Hepatocyte (in vitro differentiated cells): ENCODE data around the gene PAX7. TPM values are rescaled to one million over a fixed set of nuclear protein-coding genes. Genes with fewer than 3 reads are reported as not detected.

Source experiments
- DNase-seq: peaks from one replicate; pipeline ENCODE4 v3.0.0-alpha.2; 2016; ENCODE audit warnings: low spot score
- H2AFZ ChIP-seq: fragments of 200-600 bp; sonication (generic); 2 replicates; pipeline ENCODE4 v1.6.0; 2016; ENCODE audit warnings: antibody characterized with exemption, mild to moderate bottlenecking
- H3K27ac ChIP-seq: fragments of 200-600 bp; sonication (generic); 2 replicates; pipeline ENCODE4 v1.5.1; 2016; ENCODE audit warnings: mild to moderate bottlenecking
- H3K27me3 ChIP-seq: fragments of 200-600 bp; sonication (generic); 2 replicates; pipeline ENCODE4 v1.6.1; 2016
- H3K36me3 ChIP-seq: fragments of 200-600 bp; sonication (generic); replicated peaks from 2 replicates; pipeline ENCODE4 v1.5.1; 2016; ENCODE audit warnings: low read depth; ENCODE audit not compliant: insufficient read depth
- H3K4me1 ChIP-seq: fragments of 200-600 bp; sonication (generic); 2 replicates; pipeline ENCODE4 v1.5.1; 2016; ENCODE audit warnings: mild to moderate bottlenecking, moderate library complexity; ENCODE audit not compliant: insufficient read depth
- H3K4me2 ChIP-seq: fragments of 200-600 bp; sonication (generic); 2 replicates; pipeline ENCODE4 v1.6.0; 2016
- H3K4me3 ChIP-seq: fragments of 200-600 bp; sonication (generic); 2 replicates; pipeline ENCODE4 v1.5.1; 2016; ENCODE audit warnings: mild to moderate bottlenecking
- H3K79me2 ChIP-seq: fragments of 200-600 bp; sonication (generic); 2 replicates; pipeline ENCODE4 v1.6.0; 2017; ENCODE audit warnings: mild to moderate bottlenecking
- H3K9me2 ChIP-seq: fragments of 200-600 bp; sonication (generic); replicated peaks from 2 replicates; pipeline ENCODE4 v1.6.0; 2017; ENCODE audit warnings: mild to moderate bottlenecking; ENCODE audit not compliant: insufficient read depth
- H3K9me3 ChIP-seq: fragments of 200-600 bp; sonication (generic); 2 replicates; pipeline ENCODE4 v1.5.1; 2016; ENCODE audit warnings: low read depth, mild to moderate bottlenecking
- H4K20me1 ChIP-seq: fragments of 200-600 bp; sonication (generic); 2 replicates; pipeline ENCODE4 v1.6.0; 2016; ENCODE audit warnings: mild to moderate bottlenecking; ENCODE audit not compliant: insufficient read depth, poor library complexity, severe bottlenecking
- CTCF ChIP-seq: fragments of 200-600 bp; sonication (generic); IDR thresholded peaks from 2 replicates; pipeline ENCODE4 v1.5.1; 2016; ENCODE audit warnings: antibody characterized with exemption, mild to moderate bottlenecking; ENCODE audit not compliant: poor library complexity
- EZH2 ChIP-seq: fragments of 200-600 bp; sonication (generic); IDR thresholded peaks from 2 replicates; pipeline ENCODE4 v1.6.1; 2016; ENCODE audit warnings: antibody characterized with exemption, mild to moderate bottlenecking, borderline replicate concordance
- EZH2phosphoT487 ChIP-seq: fragments of 200-600 bp; sonication (generic); IDR thresholded peaks from one replicate; pipeline ENCODE4 v1.6.1; 2018; ENCODE audit warnings: antibody characterized with exemption, mild to moderate bottlenecking, low read depth, moderate library complexity; ENCODE audit not compliant: unreplicated experiment, severe bottlenecking
- WGBS: methylation state at CpG from one replicate; pipeline ENCODE4 v1.1.6; 2016; ENCODE audit warnings: low lambda C conversion rate; ENCODE audit errors: missing lambda C conversion rate; 5-methylcytosine and 5-hydroxymethylcytosine counted together
- polyA plus RNA-seq: library from polyadenylated mRNA; unstranded; fragments of >200 nt; fragmentation: Nextera tagmentation; extraction: Ambion mirVana; gene quantifications from 2 replicates; pipeline ENCODE4 v1.2.1, GENCODE V29; 2016
- total RNA-seq: library from RNA; depleted of rRNA; stranded (reverse); fragments of >200 nt; gene quantifications from 2 replicates; pipeline ENCODE4 v1.2.3, GENCODE V29; 2014

PAX7 gene
- total and polyA plus RNA-seq, 2 experiments from 2014 or later, result not detected

DNA sequence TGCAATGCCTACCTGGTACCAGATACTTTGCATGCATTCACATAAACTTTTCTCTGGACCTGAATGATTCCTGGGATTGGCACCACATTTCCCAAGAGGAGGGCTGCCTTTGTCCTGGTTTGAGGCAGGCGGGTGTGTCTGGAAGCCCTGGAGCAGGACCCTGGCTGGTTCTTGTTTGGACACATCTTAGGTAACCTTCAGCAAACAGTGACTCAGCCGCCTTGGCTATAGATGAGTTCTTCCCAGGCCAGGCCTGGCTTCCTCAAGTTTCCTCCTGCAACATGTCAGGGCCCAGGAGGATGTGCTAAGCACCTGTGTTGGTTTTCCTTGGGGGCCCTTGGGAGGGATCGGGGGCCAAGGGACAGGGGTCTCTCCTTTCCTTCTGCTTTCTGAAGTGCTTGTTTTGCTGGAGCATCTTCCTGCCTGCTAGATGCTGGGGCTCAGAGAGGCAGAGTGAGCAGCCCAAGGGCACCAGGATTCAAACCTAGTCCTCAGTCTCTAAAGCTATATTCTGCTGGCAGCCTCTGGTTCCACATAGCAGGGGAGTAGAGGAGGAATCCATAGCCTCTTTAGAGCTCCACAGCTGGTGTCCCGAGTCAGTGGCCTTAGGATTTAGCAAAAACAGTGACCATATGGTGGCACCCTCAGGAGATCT lies 38.2 kb downstream of the PAX7 start:
- TF ChIP-seq CTCF, result no peak
- TF ChIP-seq EZH2phosphoT487, result no peak
- TF ChIP-seq EZH2, result no peak
- H3K4me2 ChIP-seq, result no peak overlapping the region
- H3K27ac ChIP-seq, result peak overlapping the region; percentile 16
- no peaks in the 10 kb centered on the region for H3K9me2 ChIP-seq
- WGBS, result 50% methylated on average over 4 of the region's 4 CpGs
- no peaks in the 10 kb centered on the region for H3K9me3 ChIP-seq
- H2AFZ ChIP-seq, result no peak overlapping the region
- H3K4me1 ChIP-seq, result peaks cover 3% of the 10 kb centered on the region
- no peak overlapping the region for H3K4me3 ChIP-seq
- peak; percentile 72 for DNase-seq
- no peaks in the 10 kb centered on the region for H3K79me2 ChIP-seq
- H3K36me3 ChIP-seq, result no peaks in the 10 kb centered on the region
- H4K20me1 ChIP-seq, result no peaks in the 10 kb centered on the region
- peaks cover 24% of the 10 kb centered on the region for H3K27me3 ChIP-seq

- H3K27me3 ChIP-seq, result peaks cover 30% of the 10 kb centered on the region
- no peaks in the 10 kb centered on the region for H3K79me2 ChIP-seq
- H4K20me1 ChIP-seq, result no peaks in the 10 kb centered on the region
- H3K4me3 ChIP-seq, result no peak overlapping the region
- no peaks in the 10 kb centered on the region for H3K9me3 ChIP-seq
- peaks cover 3% of the 10 kb centered on the region for H3K4me1 ChIP-seq
- 78% methylated on average over 13 of the region's 13 CpGs for WGBS
- no peaks in the 10 kb centered on the region for H3K9me2 ChIP-seq
- H3K4me2 ChIP-seq, result no peak overlapping the region
- no peaks in the 10 kb centered on the region for H3K36me3 ChIP-seq
- H3K27ac ChIP-seq, result no peak overlapping the region
- no peak overlapping the region for H2AFZ ChIP-seq
- DNase-seq, result no peak
- no peak for TF ChIP-seq EZH2
- no peak for TF ChIP-seq CTCF
- no peak for TF ChIP-seq EZH2phosphoT487
Measured at GRCh38 chr1:18670121-18670867, 39.6 kb downstream of the PAX7 start.

DNA sequence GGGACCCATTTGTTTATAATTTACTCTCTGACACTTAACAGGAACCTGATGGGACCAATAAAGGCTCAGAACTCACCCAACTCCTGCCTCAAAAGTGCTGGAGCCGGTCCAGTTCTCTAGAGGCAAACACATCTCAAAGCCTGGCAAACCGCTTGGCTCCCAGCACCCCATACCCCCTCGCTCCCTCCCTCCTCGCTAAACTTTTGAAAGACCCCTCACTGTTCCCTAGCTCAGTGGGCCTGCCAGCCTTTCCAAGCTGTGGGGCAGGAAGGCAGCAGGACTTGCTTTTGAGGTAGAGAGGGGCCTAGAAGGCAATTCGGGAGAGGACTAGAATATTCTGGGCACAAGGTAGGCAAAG lies 40.2 kb downstream of the PAX7 start:
- Histone ChIP-seq H3K36me3 (no peaks in the 10 kb centered on the region), H3K4me3 (no peak overlapping the region), H2AFZ (no peak overlapping the region), H3K4me1 (peaks cover 3% of the 10 kb centered on the region), H3K4me2 (no peak overlapping the region), H3K9me3 (no peaks in the 10 kb centered on the region), H3K27ac (no peak overlapping the region), H4K20me1 (no peaks in the 10 kb centered on the region), H3K27me3 (peaks cover 36% of the 10 kb centered on the region), H3K9me2 (no peaks in the 10 kb centered on the region), H3K79me2 (no peaks in the 10 kb centered on the region)
- WGBS, result 82% methylated on average over 5 of the region's 5 CpGs
- no peak for TF ChIP-seq CTCF
- TF ChIP-seq EZH2phosphoT487, result no peak
- no peak for DNase-seq
